Ishikawa (cell line): ENCODE measurements around the gene WDR4.

Experiments used
- CEBPB ChIP-seq: IDR thresholded peaks from 2 replicates; pipeline ENCODE4 v1.6.1; 2012
- CREB1 ChIP-seq: IDR thresholded peaks from 2 replicates; pipeline ENCODE4 v1.6.1; 2012; ENCODE audit warnings: low read depth
- EGR1 ChIP-seq: IDR thresholded peaks from 2 replicates; pipeline ENCODE4 v1.6.1; 2012
- EP300 ChIP-seq: IDR thresholded peaks from 2 replicates; pipeline ENCODE4 v1.6.1; 2012; ENCODE audit warnings: borderline replicate concordance
- FOXM1 ChIP-seq: IDR thresholded peaks from 2 replicates; pipeline ENCODE4 v1.6.1; 2012; ENCODE audit warnings: low read depth, borderline replicate concordance
- MAX ChIP-seq: IDR thresholded peaks from 2 replicates; pipeline ENCODE4 v1.6.1; 2012
- NFIC ChIP-seq: IDR thresholded peaks from 2 replicates; pipeline ENCODE4 v1.6.1; 2012
- RAD21 ChIP-seq: IDR thresholded peaks from 2 replicates; pipeline ENCODE4 v1.6.1; 2012; ENCODE audit warnings: low read depth
- REST ChIP-seq: IDR thresholded peaks from 2 replicates; pipeline ENCODE4 v1.6.1; 2012; ENCODE audit warnings: low read depth, mild to moderate bottlenecking
- TAF1 ChIP-seq: IDR thresholded peaks from 2 replicates; pipeline ENCODE4 v1.6.1; 2012; ENCODE audit warnings: low read depth, mild to moderate bottlenecking
- TCF12 ChIP-seq: IDR thresholded peaks from 2 replicates; pipeline ENCODE4 v1.6.1; 2012; ENCODE audit warnings: low read depth
- TEAD4 ChIP-seq: IDR thresholded peaks from 2 replicates; pipeline ENCODE4 v1.6.1; 2012
- USF1 ChIP-seq: IDR thresholded peaks from 2 replicates; pipeline ENCODE4 v1.6.1; 2012
- YY1 ChIP-seq: IDR thresholded peaks from 2 replicates; pipeline ENCODE4 v1.6.1; 2012; ENCODE audit warnings: low read depth
- ZBTB7A ChIP-seq: IDR thresholded peaks from 2 replicates; pipeline ENCODE4 v1.6.1; 2012; ENCODE audit warnings: low read depth

WDR4 gene

GRCh38 chr21:42818328-42818749, 61.0 kb downstream of the WDR4 start:
- TF ChIP-seq EGR1 (no peak), TEAD4 (no peak), CEBPB (no peak), TAF1 (no peak), FOXM1 (no peak), RAD21 (peak; percentile 93)

GRCh38 chr21:42815217-42815616, 64.1 kb downstream of the WDR4 start:
- TF ChIP-seq TEAD4 (no peak), EP300 (no peak), REST (no peak), FOXM1 (no peak), CREB1 (no peak)

GRCh38 chr21:42811960-42812359, 67.4 kb downstream of the WDR4 start:
- TF ChIP-seq EP300 (no peak), TCF12 (no peak), USF1 (no peak), EGR1 (no peak), REST (no peak), RAD21 (no peak), TAF1 (no peak), YY1 (no peak), CREB1 (no peak), FOXM1 (no peak), ZBTB7A (no peak), TEAD4 (no peak), NFIC (no peak), MAX (no peak), CEBPB (no peak)

GRCh38 chr21:42809577-42810475, 69.5 kb downstream of the WDR4 start:
- TF ChIP-seq RAD21 (no peak), YY1 (no peak), ZBTB7A (no peak)

- TF ChIP-seq FOXM1 = no peak
- TF ChIP-seq RAD21 = no peak
- no peak for TF ChIP-seq NFIC
- no peak for TF ChIP-seq CREB1
- no peak for TF ChIP-seq TCF12
- TF ChIP-seq EGR1 = no peak
Observed at GRCh38 chr21:42809171-42809570, 70.2 kb downstream of the WDR4 start.

GRCh38 chr21:42807938-42808613, 71.3 kb downstream of the WDR4 start:
- TF ChIP-seq TAF1 (no peak), CREB1 (no peak), FOXM1 (no peak), EP300 (no peak), NFIC (no peak), ZBTB7A (no peak), EGR1 (no peak), USF1 (no peak), RAD21 (no peak), CEBPB (no peak), TCF12 (no peak)
